ENCODE data around the gene SNX21.
"Not testable (repeated sequence)": the region's sequence is repeated elsewhere in the genome, so short reads cannot be mapped to it uniquely, and the experiment has no call there.

SNX21 gene

GRCh38 chr20:45833030-45833882 is at the start of gene SNX21:
SNX21 (plus strand) TSS chr20:45833799; CDS start chr20:45833920, 121 bp downstream.
- DNase-seq, result peak; percentile 53

- DNase-seq, result no peak
Observed at GRCh38 chr20:45788351-45788750, 45.2 kb upstream of the SNX21 start.

- DNase-seq, result no peak
Observed at GRCh38 chr20:45792317-45793118, 41.1 kb upstream of the SNX21 start.

- DNase-seq, result no peak
Observed at GRCh38 chr20:45796337-45797065, 37.1 kb upstream of the SNX21 start.

GRCh38 chr20:45797510-45797909 is 36.1 kb upstream of the SNX21 start:
- not testable (repeated sequence) for DNase-seq

- not testable (repeated sequence) for DNase-seq
Observed at GRCh38 chr20:45797955-45798354, 35.6 kb upstream of the SNX21 start.

GRCh38 chr20:45798935-45799642 is 34.5 kb upstream of the SNX21 start:
- peak; percentile 76 for DNase-seq

- DNase-seq, result no peak
Observed at GRCh38 chr20:45801851-45802250, 31.7 kb upstream of the SNX21 start.

- no peak for DNase-seq
Observed at GRCh38 chr20:45810191-45810970, 23.2 kb upstream of the SNX21 start.

- peak; percentile 91 for DNase-seq
Observed at GRCh38 chr20:45812157-45813005, 21.2 kb upstream of the SNX21 start, which contains the start of gene UBE2C. UBE2C (plus strand) TSS chr20:45812644; CDS start chr20:45812696, 52 bp downstream.

GRCh38 chr20:45813006-45813340 is 20.6 kb upstream of the SNX21 start:
- no peak for DNase-seq

- no peak for DNase-seq
Observed at GRCh38 chr20:45813489-45813888, 20.1 kb upstream of the SNX21 start.

GRCh38 chr20:45814314-45814713 is 19.3 kb upstream of the SNX21 start:
- no peak for DNase-seq

GRCh38 chr20:45816951-45817350 is 16.6 kb upstream of the SNX21 start:
- DNase-seq, result no peak

- no peak for DNase-seq
Observed at GRCh38 chr20:45817376-45818194, 16.0 kb upstream of the SNX21 start.

GRCh38 chr20:45818239-45818638 is 15.4 kb upstream of the SNX21 start:
- DNase-seq, result no peak

GRCh38 chr20:45819466-45819865 is 14.1 kb upstream of the SNX21 start:
- DNase-seq, result no peak

- no peak for DNase-seq
Observed at GRCh38 chr20:45821947-45822346, 11.7 kb upstream of the SNX21 start.

- DNase-seq, result no peak
Observed at GRCh38 chr20:45822857-45823256, 10.7 kb upstream of the SNX21 start.
